ENCODE data around the gene SF1.

Gene SF1

DNA sequence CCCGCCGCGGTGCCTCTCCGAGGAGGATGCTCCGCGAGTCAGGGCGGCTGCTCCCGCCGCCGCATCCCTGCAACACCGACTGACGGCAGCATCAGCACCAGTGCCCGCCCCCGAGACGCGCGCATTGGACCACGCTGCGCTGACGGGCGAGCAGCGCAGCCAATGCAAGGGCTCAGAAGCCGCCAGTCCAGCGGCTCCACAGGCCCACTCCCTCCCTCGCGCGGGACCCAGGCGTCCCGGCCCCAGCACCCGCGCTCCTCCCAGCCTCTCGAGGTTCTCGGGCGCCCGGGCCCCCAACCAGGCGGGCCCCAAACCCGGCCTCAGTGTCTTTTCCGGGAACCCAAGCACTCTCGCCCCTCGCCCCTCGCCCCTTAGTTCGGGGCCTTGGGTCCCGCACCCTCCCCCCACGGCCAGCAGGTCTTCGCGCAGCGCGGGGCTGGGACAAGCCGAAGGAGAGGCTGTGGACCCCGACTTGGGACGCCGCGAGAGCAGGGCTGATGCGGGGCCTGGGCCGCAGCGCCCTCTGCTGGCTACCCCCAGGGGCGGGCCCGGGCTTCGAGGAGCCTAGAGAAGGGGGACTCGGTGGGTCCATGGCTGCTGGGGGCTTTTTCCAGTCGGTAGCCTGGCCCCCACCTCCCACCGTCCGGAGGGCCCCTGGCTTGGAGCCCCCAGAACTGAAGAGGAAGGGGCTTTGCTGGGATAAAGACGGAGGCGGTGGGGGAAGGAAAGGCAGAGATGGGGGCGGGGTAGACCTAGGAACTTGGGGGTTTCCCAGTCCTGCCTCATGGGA lies 55.0 kb downstream of the SF1 start, which contains the start of gene NRXN2:
Gene NRXN2 (minus strand): TSS at position 81 of the 790 bp plus-strand sequence. CDS start 9,498 bp downstream, outside the sequence.
- no peak for DNase-seq (ENCODE audit: low spot score)

DNA sequence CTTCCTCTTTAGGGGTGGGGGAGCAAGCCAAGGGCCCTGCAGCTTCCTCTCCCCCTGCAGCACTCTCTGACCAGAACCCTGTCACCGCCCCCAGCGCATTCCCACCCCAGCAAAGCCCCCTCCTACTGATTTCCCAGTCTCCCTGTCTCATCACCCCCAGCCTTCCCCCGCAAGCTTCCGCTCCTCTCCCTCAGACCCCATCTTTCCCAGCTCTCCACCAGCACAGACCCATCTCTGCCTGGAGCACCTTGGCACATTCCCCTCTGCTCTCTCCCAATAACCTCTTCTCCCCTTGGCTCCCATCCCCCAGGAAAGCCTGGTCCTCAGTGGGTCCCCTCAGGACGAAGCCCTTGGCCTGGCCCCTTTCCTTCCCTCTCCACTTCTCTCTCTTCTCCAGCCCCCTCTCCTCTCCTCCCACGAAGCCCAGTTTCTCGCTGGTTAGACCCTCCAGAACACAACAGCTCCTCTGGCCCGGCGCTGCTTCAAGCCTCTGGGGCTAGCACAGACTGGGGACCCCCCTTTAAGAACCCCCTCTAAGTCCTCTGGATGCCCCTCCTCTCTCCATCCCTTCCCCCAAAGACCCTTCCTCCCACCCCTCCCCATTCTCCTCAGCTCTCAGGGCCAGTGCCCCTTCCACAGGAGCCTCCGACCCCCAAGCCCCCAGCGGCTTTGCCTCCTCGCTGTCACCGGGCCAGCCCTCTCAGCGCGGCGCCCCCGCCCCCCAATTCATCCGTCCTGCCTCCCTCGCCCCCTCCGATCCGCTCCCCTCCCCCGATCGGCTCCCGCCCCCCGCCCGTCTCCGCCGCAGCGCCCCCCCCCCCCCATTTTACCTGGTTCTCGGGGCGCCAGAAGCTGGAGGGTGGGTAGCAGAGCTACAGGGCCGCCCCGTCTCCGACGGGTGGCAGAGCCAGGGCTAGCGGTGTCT lies 55.9 kb downstream of the SF1 start:
- DNase-seq (ENCODE audit: low spot score): no peak

DNA sequence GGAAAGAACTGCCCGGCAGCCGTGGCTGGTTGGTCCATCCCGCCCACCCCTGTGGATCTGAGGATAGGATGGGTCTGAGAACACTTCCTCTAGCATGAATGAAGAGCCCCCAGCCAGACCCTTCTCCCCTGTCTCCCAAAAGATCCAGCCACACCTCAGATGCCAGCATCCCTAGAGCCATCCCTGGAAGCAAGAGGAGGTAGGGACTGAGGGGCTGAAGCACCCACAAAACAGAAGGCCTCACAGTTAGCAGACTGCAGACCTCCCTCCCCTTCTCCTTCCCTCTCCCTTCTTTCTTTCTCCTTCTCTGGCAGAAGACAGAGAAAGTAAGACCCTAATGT lies 57.0 kb downstream of the SF1 start:
- DNase-seq (ENCODE audit: low spot score): no peak

DNA sequence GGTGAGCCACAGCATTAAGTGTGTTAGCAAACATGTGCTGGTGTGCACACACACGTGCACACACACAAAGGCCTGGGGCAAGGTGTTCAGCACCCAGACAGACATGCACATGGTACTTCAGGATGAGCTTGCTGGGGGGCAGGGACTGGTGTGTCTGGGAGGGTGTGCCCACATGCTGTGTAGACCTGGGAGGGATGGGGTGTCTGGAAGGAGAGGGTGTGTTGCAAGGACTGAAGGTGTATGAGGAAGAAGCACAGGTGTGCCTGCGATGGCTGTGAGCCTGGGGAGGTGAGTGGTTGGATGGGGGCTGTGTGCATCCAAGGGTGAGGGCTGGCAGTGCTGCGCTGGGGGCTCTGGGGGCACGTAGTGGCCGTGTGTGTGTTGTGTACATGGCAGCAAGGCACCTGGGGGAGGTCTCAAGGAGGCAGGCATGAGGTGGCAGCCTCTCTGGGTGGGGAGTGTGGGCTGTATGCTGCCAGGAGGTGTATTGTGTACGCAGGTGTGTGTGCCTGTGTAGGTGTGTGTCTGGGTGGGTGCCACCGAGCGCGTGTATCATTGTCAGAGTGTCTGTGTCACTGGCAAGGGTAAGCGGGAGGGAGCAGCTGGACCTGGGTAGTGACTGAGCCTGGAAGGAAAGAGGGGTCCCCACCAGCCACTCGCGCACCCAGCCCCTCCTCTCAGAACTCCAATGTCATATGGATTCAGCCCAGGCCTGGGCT lies 57.5 kb downstream of the SF1 start:
- DNase-seq (ENCODE audit: low spot score): no peak

DNA sequence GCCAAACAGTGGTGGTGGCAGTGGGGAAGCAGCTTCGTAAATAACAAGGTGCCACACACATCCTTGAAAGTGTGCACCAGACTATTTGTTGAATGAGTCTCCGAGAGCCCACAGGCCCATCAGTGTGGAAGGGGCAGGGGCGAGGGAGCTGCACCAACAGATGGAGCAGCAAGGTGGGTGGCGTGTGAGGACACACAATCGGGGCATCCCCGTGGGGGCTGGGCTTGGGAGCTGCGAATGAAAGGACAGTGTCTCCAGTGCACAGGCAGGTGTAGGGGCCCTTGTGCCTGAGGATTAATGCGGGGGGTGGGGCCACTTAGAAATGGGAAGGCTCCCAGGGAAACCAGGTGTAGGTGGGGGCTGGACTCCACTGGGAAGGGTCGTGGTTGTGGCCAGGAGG lies 58.2 kb downstream of the SF1 start:
- no peak for DNase-seq (ENCODE audit: low spot score)

DNA sequence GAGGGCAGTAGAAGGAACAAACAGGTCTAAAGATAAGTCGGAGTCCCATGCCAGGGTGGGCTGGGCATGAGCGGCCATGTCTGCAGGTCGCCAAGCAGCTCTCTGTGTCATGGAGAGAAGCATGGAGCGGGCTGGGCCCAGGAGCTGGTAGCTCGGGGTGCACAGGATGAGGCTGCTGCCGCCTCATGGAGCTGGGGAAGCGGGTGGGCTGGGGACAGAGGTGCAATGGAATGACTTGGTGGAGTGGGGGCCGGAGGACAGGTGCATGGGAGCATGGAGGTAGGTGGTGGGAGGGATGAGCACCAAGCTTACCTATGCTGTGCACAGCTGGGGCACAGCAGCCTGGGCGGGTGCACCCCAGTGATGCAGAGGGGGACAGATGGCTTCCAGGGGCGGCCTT lies 58.9 kb downstream of the SF1 start:
- no peak for DNase-seq (ENCODE audit: low spot score)

DNA sequence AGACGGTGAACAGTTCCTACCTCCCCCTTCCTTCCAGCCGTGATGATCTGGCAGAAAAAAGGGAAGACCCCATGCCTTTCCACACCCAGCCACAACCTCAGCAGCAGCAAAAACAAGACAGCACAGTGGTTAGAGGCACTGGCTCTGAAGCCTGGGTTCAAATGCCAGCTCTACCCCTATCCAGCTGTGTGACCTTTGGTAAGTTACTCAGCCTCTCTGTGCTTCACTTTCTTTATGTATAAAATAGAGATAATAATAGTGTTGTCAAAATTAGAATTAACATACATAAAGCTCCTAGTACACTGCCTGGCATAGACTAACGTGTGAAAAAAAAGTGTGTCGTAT lies 59.6 kb downstream of the SF1 start:
- DNase-seq (ENCODE audit: low spot score): no peak

DNA sequence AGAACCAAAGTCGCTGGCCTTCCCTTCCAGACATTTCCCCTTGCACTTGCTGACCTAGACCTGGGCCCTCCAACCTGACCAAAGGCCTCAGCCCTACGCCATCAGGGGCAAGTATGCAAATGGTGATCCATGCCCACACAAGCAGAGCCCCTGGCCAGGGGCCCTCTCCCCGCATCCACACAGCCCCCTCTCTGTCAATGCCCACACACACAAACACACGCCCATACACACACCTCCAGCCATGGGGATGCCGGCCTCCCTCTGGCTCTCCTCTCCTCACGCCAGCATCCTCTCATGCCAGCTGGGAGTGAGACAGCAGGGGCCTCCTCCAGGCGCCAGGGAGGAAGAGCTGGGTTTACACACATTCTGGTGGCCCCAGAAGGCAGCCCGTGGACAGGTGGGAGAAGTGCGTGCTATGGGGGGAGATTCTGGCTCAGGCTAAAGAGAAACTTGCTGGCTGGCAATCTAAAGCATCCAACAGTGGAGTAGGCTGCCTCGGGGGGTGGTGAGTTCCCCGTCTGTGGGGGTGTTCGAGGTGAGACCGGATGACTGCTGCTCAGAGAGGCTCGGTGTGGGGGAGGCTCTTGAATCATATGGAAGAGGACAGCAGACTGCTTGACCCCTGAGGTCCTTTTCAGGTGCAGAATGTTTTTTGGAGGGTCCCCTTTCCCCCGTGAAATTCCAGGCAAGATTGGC lies 60.1 kb downstream of the SF1 start:
- no peak for DNase-seq (ENCODE audit: low spot score)

DNA sequence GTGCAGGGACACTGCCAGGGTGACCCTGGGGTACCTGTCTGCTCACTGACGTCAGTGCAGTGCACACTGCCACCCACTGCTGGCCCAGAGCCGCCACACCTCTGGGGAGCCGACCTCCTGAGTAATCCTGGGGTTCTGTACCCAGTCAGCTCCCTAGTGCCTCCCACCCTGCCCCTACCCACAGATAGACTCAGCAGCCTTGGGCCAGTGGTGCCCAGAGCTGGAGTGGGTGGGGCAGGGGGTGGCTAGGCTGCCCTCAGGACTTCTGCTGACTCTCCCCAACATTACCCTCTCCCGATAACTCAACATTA lies 61.1 kb downstream of the SF1 start:
- no peak for DNase-seq (ENCODE audit: low spot score)

DNA sequence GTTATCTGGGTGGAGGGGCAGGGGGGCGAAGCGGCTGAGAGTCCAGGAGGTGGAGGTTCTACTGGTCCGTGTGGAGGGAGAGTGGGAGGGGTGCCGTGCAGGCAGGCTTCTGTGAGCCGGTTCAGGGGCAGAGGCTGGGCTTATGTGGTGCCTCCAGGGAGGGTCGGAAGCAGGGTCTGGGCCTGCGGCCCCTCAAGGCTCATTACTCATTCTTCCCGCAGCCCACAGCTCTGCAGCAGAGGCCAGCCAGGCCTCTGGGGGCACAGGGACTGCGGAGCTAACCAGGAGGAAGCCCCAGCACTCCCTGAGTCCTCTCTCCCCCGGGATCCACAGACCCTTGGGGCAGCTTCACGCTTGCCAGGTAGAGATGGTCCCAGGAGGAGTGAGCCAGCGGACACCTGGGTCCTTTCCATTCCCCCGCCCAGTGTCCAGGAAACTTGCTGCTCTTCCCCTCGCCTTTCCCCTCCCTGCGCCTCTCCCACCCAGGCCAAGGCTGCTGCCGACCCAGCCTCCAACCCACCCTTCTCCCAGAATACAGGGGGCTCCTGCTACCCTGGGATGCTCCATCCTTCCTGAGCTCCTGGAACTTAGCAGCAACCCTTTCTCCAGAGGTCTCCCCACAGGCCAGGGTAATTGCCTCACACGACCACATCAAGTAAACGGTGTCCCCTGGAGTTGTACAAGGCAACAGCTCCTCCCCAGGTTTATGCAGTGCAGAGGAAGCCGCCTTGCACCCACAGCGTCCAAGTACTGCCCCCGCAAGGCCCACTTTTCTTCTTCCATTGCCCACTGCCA lies 61.7 kb downstream of the SF1 start:
- no peak for DNase-seq (ENCODE audit: low spot score)

DNA sequence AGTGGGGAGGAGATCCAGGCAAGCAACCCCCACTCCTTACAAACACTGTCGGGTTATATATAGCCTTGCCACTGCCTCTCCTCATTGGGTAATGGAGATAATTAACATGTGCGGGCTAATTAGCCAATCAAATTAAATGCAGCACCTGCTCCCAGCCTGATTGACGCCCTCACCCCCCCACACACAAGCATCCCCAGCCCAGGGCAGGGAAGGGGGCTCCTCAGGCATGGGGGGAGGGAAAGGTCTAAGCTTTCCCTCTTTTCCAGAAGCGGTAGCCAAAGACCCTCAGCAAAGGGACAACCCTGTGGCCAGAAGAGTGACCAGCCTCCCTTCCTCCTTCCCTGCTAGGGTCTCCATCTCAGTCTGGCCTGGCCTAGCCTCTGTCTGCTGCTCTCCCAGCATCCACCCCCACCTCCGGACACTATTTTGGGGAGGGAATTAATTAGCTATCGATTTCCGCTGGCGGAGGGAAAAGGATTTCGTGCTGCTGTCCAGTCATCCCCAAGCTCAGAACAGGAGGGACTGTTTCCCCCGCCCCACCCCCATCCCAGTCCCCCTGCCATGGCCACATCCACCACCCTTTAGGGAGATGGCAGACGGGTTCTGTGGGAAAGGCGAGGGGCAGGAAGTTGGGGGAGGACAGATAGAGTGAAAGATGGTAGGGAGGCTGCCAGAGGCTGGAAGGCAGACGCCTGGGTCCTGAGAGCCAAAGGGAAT lies 62.4 kb downstream of the SF1 start:
- no peak for DNase-seq (ENCODE audit: low spot score)

DNA sequence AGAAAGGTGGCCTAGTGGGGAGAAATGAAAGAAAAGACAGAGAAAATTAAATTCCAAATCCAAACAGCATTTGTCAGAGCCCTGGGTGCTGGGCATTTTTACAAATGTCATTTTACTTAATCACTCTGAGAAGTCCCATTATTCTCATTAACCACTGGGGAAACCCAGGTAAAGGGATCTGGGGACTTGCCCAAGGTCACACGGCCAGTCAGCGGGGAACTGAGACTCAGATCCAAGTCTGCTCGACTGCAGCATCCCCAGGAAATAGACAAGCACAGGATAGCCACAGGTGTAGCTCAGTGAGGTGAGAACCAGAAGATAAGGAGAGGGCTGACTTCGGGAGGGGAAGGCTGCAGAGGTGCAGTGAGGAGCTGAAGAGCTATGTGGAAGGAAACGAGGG lies 63.2 kb downstream of the SF1 start:
- no peak for DNase-seq (ENCODE audit: low spot score)

DNA sequence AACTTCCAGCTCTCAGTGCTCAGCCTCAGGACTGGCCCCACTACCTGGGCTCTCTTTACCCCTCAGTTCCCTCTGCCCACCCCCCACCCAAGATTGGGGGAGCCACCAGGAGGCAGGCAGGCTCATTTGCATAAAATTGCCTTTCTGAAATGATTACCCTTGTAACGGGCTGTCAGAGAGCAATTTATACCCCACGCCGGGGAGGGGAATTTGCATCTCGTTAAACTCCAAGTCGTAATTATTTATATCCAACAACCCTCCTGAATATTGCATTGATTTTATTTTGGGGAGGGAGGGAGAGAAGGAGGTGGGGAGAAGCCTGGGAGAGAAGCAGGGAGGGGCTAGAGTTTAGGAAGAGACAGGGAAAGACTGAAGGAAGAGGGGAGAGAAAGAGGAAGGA lies 63.7 kb downstream of the SF1 start:
- no peak for DNase-seq (ENCODE audit: low spot score)
